HG03103 (cell line): ENCODE measurements around the gene FZD2.
"Not testable (repeated sequence)": the region's sequence is repeated elsewhere in the genome, so short reads cannot be mapped to it uniquely, and the experiment has no call there.

Experiments
- ATAC-seq: cut with Tn5 transposase; IDR thresholded peaks from one replicate; pipeline ENCODE4 v1.9.1; 2021; ENCODE audit warnings: low read depth; ENCODE audit not compliant: unreplicated experiment

FZD2 gene

GRCh38 chr17:44546671-44547606 lies 10.3 kb upstream of the FZD2 start:
- no peak for ATAC-seq

DNA sequence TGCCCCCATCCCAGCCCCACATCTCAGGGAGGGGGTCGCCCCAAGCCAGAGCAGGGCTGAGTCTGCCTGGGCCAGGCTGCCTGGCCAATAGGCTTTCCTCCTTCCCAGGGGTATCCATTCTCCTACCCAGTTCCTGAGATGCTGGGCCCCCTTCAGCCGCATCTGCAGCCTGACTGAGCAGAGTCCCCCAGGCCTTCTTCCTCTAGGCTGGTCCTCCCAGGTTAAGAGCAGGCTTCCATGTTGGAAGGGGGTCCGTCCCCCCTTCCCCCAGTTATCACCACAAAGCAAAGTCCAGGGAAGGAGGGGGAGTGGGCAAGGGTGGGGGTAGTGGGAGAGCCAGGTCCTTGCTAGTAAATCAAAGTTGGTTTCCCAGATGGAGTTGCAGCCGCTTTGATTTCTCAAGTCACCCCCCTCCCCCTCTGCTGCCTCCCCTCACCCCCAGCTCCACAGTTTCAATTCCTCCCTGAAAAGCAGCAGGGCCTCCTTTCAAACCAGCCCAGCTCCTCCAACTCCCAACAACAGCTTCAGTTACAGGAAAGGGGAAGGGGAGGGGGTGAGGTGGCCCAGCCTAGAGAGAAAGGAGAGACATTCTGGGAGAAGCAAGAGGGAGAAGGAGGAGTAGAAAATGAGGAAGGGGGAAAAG lies 9.5 kb upstream of the FZD2 start:
- no peak for ATAC-seq

DNA sequence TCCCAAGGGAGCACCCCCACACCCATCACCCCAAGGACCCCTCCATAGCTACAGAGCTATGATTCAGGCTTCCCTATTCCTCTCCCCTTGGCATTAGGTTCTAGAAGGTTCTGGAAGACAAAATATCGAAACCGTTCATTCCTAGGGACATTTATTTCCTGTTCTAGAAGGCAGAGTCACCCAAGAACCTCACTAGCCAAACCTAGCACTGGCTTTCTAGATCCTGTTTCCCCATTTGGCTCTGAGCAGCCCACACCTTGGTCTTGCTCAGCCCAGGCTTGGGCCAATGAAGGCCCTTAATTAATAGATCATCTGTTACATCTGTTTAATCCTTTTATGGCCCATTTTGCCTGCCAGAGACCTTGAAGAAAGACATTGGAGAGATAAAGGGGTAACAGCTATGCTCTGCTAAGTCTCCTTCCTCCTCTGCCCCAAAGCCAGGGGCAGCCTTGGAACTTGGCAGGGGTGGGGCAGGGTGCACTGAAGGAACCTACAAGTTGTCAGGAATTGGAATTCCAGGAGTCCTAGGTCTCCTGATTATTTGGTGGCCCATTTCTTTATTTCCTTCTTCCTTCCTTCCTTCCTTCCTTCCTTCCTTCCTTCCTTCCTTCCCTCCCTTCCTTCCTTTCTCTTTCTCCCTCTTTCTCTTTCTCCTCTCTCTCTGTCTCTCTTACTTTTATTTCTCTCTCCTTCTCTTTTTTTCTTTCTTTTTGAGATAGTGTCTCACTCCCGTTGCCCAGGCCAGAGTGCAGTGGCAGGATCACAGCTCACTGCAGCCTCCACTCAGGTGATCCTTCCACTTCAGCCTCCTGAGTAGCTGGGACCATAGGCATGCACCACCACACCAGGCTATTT lies 8.7 kb upstream of the FZD2 start:
- no peak for ATAC-seq

DNA sequence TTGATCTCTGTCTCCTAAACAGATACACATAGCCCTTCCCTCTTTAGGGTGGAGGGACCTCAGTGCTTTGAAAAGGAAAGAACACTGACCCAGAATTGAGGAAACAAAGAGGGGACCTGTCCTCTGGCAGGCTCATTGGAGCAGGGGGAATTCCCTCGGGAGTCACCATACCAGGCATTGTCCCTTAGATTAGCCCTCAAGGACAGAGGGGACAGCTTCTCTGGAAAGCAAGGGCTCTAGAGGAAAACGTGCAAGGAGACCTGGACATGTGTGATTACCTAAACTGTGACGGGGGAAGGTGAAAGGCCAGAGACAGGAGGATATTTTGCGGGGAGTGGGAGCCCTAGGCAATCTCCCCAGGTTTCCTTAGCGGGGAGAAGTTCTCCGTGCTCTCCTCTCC lies 7.6 kb upstream of the FZD2 start:
- no peak for ATAC-seq

DNA sequence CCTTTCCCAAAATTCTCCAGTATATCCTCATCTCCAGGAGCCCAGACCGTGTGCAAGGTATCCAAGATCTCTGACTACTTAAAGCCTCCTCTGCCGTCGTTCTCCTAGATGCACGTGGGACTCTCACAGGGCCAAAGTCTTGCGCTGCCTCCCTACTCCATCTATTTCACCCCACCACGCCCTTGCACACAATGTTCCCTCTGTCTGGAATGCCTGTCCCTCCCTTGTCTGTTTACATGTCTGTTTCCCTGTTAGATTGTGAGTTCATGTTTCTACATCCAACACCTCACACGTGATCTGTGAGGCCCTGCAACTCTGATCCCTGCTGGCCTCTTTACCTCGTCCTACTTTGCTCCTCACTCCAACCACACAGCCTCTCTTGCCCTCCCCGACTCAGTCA lies 4.9 kb upstream of the FZD2 start:
- no peak for ATAC-seq

GRCh38 chr17:44555099-44555498 lies 2.2 kb upstream of the FZD2 start:
- no peak for ATAC-seq

DNA sequence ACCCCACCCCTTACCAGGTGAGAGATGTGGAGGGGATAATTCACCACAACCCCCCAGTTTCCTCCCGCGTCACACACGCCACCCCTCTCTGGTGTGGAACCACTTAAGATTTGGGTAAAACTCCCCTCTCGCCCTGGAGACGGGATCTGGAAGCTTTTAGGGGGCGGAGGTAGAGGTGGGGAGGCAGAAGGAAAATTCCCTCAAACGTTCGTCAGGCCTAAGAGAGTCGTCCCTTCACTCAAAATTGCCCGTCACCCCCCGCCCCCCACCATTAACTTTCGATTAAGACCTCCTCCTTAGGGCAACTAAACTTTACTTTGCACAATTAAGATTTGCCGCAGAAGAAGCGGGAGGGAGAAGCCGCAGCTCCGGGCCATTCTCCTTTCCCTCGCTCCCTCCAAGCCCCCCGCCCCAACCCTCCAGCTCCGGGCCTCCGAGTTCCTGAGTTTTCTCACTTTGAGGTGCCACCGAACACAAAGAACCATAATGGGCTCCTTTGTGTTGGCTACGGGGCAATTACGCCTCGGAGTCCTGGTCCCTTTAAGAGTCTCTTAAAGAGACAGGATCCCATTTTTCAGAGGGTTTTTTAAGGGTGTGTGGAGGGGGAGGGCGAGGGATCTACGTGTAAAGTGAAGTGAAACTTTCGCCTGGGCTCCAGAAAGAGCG lies 985 bp upstream of the FZD2 start:
- ATAC-seq = no peak

DNA sequence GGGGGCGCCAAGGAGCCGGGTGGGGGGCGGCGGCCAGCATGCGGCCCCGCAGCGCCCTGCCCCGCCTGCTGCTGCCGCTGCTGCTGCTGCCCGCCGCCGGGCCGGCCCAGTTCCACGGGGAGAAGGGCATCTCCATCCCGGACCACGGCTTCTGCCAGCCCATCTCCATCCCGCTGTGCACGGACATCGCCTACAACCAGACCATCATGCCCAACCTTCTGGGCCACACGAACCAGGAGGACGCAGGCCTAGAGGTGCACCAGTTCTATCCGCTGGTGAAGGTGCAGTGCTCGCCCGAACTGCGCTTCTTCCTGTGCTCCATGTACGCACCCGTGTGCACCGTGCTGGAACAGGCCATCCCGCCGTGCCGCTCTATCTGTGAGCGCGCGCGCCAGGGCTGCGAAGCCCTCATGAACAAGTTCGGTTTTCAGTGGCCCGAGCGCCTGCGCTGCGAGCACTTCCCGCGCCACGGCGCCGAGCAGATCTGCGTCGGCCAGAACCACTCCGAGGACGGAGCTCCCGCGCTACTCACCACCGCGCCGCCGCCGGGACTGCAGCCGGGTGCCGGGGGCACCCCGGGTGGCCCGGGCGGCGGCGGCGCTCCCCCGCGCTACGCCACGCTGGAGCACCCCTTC lies 484 bp downstream of the FZD2 start:
- ATAC-seq = no peak

GRCh38 chr17:44558334-44558709 lies 1.0 kb downstream of the FZD2 start:
- ATAC-seq = no peak

DNA sequence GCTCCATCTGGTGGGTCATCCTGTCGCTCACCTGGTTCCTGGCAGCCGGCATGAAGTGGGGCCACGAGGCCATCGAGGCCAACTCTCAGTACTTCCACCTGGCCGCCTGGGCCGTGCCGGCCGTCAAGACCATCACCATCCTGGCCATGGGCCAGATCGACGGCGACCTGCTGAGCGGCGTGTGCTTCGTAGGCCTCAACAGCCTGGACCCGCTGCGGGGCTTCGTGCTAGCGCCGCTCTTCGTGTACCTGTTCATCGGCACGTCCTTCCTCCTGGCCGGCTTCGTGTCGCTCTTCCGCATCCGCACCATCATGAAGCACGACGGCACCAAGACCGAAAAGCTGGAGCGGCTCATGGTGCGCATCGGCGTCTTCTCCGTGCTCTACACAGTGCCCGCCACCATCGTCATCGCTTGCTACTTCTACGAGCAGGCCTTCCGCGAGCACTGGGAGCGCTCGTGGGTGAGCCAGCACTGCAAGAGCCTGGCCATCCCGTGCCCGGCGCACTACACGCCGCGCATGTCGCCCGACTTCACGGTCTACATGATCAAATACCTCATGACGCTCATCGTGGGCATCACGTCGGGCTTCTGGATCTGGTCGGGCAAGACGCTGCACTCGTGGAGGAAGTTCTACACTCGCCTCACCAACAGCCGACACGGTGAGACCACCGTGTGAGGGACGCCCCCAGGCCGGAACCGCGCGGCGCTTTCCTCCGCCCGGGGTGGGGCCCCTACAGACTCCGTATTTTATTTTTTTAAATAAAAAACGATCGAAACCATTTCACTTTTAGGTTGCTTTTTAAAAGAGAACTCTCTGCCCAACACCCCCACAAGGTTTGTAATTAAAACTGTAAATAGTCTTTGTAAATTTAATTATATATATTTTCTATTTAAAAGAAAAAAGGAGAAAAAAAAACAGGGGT lies 1.7 kb downstream of the FZD2 start:
- no peak for ATAC-seq

- no peak for ATAC-seq
These were observed 2.6 kb downstream of the FZD2 start for GRCh38 chr17:44559634-44560554.

DNA sequence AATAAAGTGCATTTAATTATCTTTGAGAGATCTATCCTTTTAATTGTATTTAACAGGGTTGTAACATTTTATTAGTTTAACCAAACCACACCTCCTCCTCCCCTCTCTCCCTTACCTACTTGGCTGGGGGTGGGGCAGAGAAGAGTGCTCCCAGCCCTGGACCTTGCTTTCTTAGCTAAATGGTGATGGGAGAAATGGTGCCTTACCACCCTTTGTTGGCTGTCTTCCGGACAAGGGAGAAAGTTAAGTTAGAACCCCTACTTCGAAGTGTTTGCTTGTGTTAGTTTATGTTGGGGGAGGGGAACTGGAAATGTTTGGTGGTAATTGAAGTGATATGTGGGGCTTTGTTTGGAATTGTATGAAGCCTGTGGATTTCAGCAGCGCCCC lies 3.9 kb downstream of the FZD2 start:
- no peak for ATAC-seq

DNA sequence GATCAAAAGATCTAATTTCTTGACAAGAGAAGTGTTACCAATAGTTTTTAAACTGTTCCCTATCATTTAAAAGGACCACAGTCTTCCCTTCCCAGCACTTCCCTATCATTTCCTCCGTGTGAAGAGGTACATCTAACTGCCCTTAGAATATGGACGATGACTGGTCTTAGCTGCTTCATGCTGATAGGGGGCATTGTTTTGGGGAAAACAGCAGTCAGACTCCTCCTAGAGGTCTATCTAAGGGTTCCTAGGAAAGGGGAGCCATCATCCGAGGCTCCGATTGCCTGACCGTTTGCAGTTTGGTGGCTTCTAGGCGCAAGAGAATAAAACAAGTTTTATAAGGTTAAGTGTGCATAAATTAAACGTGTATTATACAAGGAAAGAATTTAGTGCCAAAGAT lies 7.1 kb downstream of the FZD2 start:
- no peak for ATAC-seq

- no peak for ATAC-seq
These were observed 8.7 kb downstream of the FZD2 start for GRCh38 chr17:44565866-44566443.

- ATAC-seq = not testable (repeated sequence)
These were observed 11.1 kb downstream of the FZD2 start for GRCh38 chr17:44568311-44568944.

GRCh38 chr17:44568945-44569858 lies 11.9 kb downstream of the FZD2 start:
- ATAC-seq = no peak
